H1 (cell line): ENCODE data around the gene RNU6-1. TPM values are rescaled to one million over a fixed set of nuclear protein-coding genes. Genes with fewer than 3 reads are reported as not detected.

Experiments
- CTCF ChIA-PET: fragments of 300-600 bp; sonication (Branson Sonifier 250); formaldehyde crosslinking; loops from one replicate; lab custom pipeline; 2021; ENCODE audit not compliant: partially characterized antibody; lab: Charles Lee
- POLR2A ChIA-PET: fragments of 300-600 bp; sonication (Branson Sonifier 250); formaldehyde crosslinking; loops from one replicate; lab custom pipeline; 2021; ENCODE audit warnings: inconsistent platforms; ENCODE audit not compliant: partially characterized antibody; lab: Charles Lee
- DNase-seq, 2 experiments: peaks; one replicate each; pipeline versions ENCODE4 v3.0.0 to v3.0.0-alpha.2; 2010 to 2022; ENCODE audit warnings: low spot score in 2 of 2, low read depth in 1 of 2, mixed read lengths in 1 of 2
- FAIRE-seq: peaks from 2 replicates; lab custom pipeline; 2011; peaks lifted over from hg19 to GRCh38; lab: Jason Lieb, UNC
- H2AFZ ChIP-seq: 2 replicates; pipeline ENCODE4 v1.8.1; 2012; ENCODE audit warnings: low read length, inconsistent platforms
- H2AK5ac ChIP-seq: 2 replicates; pipeline ENCODE4 v1.6.1; 2013; ENCODE audit warnings: low read depth, low read length
- H2BK120ac ChIP-seq: replicated peaks from 2 replicates; pipeline ENCODE3; 2013; ENCODE audit warnings: low read depth, low read length, inconsistent platforms
- H2BK12ac ChIP-seq: 2 replicates; pipeline ENCODE4 v1.6.1; 2013; ENCODE audit warnings: low read depth, low read length
- H2BK15ac ChIP-seq: 2 replicates; pipeline ENCODE4 v1.6.1; 2013; ENCODE audit warnings: low read length
- H2BK20ac ChIP-seq: 2 replicates; pipeline ENCODE4 v1.6.1; 2013; ENCODE audit warnings: low read length
- H2BK5ac ChIP-seq: 2 replicates; pipeline ENCODE4 v1.6.1; 2013; ENCODE audit warnings: low read depth, low read length
- H3K14ac ChIP-seq: 2 replicates; pipeline ENCODE4 v1.6.1; 2013; ENCODE audit warnings: inconsistent platforms; ENCODE audit not compliant: insufficient read length
- H3K18ac ChIP-seq: 2 replicates; pipeline ENCODE4 v1.6.1; 2013; ENCODE audit warnings: low read length; ENCODE audit errors: extremely low read depth
- H3K23ac ChIP-seq: 2 replicates; pipeline ENCODE4 v1.6.1; 2013; ENCODE audit warnings: inconsistent platforms; ENCODE audit not compliant: insufficient read length
- H3K23me2 ChIP-seq: 2 replicates; pipeline ENCODE4 v1.6.1; 2013; ENCODE audit warnings: low read depth, low read length
- H3K27ac ChIP-seq: 2 replicates; pipeline ENCODE4 v1.6.1; 2011; ENCODE audit warnings: low read depth, low read length, inconsistent platforms
- H3K27me3 ChIP-seq, 4 experiments: replicated peaks in 1 of 4; 1 replicate in 1 of 4; 2 replicates in 3 of 4; pipeline versions ENCODE4 v1.6.1 to v1.8.1; 2011 to 2013; ENCODE audit warnings: low read length in 3 of 4, mild to moderate bottlenecking in 3 of 4, inconsistent platforms in 2 of 4, mixed read lengths in 2 of 4, moderate library complexity in 1 of 4; ENCODE audit not compliant: control insufficient read depth in 3 of 4, insufficient read depth in 3 of 4; ENCODE audit errors: extremely low read depth in 1 of 4
- H3K36me3 ChIP-seq, 4 experiments: 2 replicates each; pipeline versions ENCODE4 v1.6.1 to v1.8.1; 2011 to 2013; ENCODE audit warnings: mild to moderate bottlenecking in 4 of 4, low read length in 3 of 4, moderate library complexity in 2 of 4, control low read depth in 1 of 4, inconsistent platforms in 1 of 4; ENCODE audit not compliant: insufficient read depth in 4 of 4, control insufficient read depth in 2 of 4
- H3K4ac ChIP-seq: replicated peaks from 2 replicates; pipeline ENCODE3; 2013; ENCODE audit warnings: low read length, low read depth, mixed read lengths, inconsistent platforms; ENCODE audit not compliant: insufficient read length
- H3K4me1 ChIP-seq, 4 experiments: replicated peaks in 1 of 4; 1 replicate in 1 of 4; 2 replicates in 3 of 4; pipeline versions ENCODE4 v1.6.1 to v1.8.1; 2011 to 2013; ENCODE audit warnings: low read length in 3 of 4, inconsistent platforms in 2 of 4, mixed read lengths in 1 of 4; ENCODE audit not compliant: insufficient read depth in 4 of 4, control insufficient read depth in 3 of 4
- H3K4me2 ChIP-seq, 2 experiments: 2 replicates each; pipeline versions ENCODE4 v1.6.1 to v1.8.1; 2011 to 2013; ENCODE audit warnings: low read depth in 2 of 2, low read length in 2 of 2, control low read depth in 1 of 2, inconsistent platforms in 1 of 2, mild to moderate bottlenecking in 1 of 2; ENCODE audit not compliant: insufficient read depth in 1 of 2
- H3K4me3 ChIP-seq, 4 experiments: fragments of 200-600, 300-600 bp in 1 of 4; sonication (generic), shearing (Covaris generic), sonication (Bioruptor Twin) in 1 of 4; 2 replicates each; pipeline versions ENCODE4 v1.5.1 to v1.8.1; 2011 to 2016; ENCODE audit warnings: low read length in 4 of 4, low read depth in 3 of 4, control low read depth in 2 of 4, inconsistent platforms in 2 of 4, mild to moderate bottlenecking in 2 of 4, mixed read lengths in 1 of 4, moderate library complexity in 1 of 4; ENCODE audit not compliant: insufficient read depth in 2 of 4; ENCODE audit errors: extremely low read depth in 1 of 4
- H3K56ac ChIP-seq: replicated peaks from 2 replicates; pipeline ENCODE3; 2013; ENCODE audit warnings: low read depth, mild to moderate bottlenecking, mixed read lengths, low read length, inconsistent platforms; ENCODE audit not compliant: insufficient read length
- H3K79me1 ChIP-seq: 2 replicates; pipeline ENCODE4 v1.6.1; 2013; ENCODE audit warnings: low read depth, low read length, control low read depth
- H3K79me2 ChIP-seq, 2 experiments: 2 replicates each; pipeline versions ENCODE4 v1.6.1 to v1.8.1; 2012 to 2013; ENCODE audit warnings: low read length in 2 of 2, mild to moderate bottlenecking in 2 of 2, inconsistent platforms in 1 of 2; ENCODE audit not compliant: insufficient read depth in 2 of 2, control insufficient read depth in 1 of 2
- H3K9ac ChIP-seq, 4 experiments: replicated peaks in 1 of 4; 1 replicate in 1 of 4; 2 replicates in 3 of 4; pipeline versions ENCODE4 v1.6.1 to v1.8.1; 2011 to 2013; ENCODE audit warnings: low read depth in 3 of 4, low read length in 3 of 4, control low read depth in 2 of 4, mild to moderate bottlenecking in 2 of 4, moderate library complexity in 2 of 4, inconsistent platforms in 1 of 4; ENCODE audit errors: extremely low read depth in 1 of 4
- H3K9me3 ChIP-seq, 2 experiments: 2 replicates each; pipeline versions ENCODE4 v1.6.1 to v1.8.1; 2012 to 2013; ENCODE audit warnings: mild to moderate bottlenecking in 2 of 2, moderate library complexity in 2 of 2, control low read depth in 1 of 2, inconsistent platforms in 1 of 2, low read depth in 1 of 2, low read length in 1 of 2, mixed read lengths in 1 of 2; ENCODE audit not compliant: insufficient read depth in 2 of 2
- H4K20me1 ChIP-seq, 2 experiments: replicated peaks in 1 of 2; 2 replicates each; pipeline versions ENCODE3 to v1.8.1; 2011 to 2013; ENCODE audit warnings: inconsistent platforms in 2 of 2, low read length in 2 of 2, mild to moderate bottlenecking in 1 of 2; ENCODE audit not compliant: insufficient read depth in 2 of 2, control insufficient read depth in 1 of 2
- H4K5ac ChIP-seq: 2 replicates; pipeline ENCODE4 v1.6.1; 2013; ENCODE audit warnings: low read length, low read depth, mixed read lengths, inconsistent platforms; ENCODE audit not compliant: insufficient read length
- H4K8ac ChIP-seq: 2 replicates; pipeline ENCODE4 v1.8.0; 2013; ENCODE audit warnings: mild to moderate bottlenecking, moderate library complexity, low read length, inconsistent platforms; ENCODE audit not compliant: insufficient read depth; ENCODE audit errors: extremely low read depth
- H4K91ac ChIP-seq: replicated peaks from 2 replicates; pipeline ENCODE3; 2013; ENCODE audit warnings: low read length, mixed read lengths, inconsistent platforms; ENCODE audit not compliant: insufficient read length
- BRCA1 ChIP-seq: IDR thresholded peaks from 2 replicates; pipeline ENCODE4 v1.6.1; 2012; ENCODE audit warnings: low read depth, low read length, improper control_type of control experiment
- CBX5 ChIP-seq: fragments of 300-800, 300-1000 bp; sonication (generic); IDR thresholded peaks from 2 replicates; pipeline ENCODE4 v1.7.1; 2016; ENCODE audit warnings: antibody characterized with exemption, low read length, low read depth
- CHD1 ChIP-seq: IDR thresholded peaks from 2 replicates; pipeline ENCODE4 v1.6.1; 2012; ENCODE audit warnings: low read depth, low read length, improper control_type of control experiment
- CTBP2 ChIP-seq: IDR thresholded peaks from 2 replicates; pipeline ENCODE4 v1.7.0; 2011; ENCODE audit warnings: borderline replicate concordance, mild to moderate bottlenecking, moderate library complexity, mixed read lengths, low read length; ENCODE audit not compliant: insufficient read depth, insufficient read length
- FOSL1 ChIP-seq: IDR thresholded peaks from 2 replicates; pipeline ENCODE4 v1.6.1; 2011; ENCODE audit warnings: mild to moderate bottlenecking, low read depth, low read length, moderate library complexity; ENCODE audit not compliant: insufficient read depth
- GABPA ChIP-seq: IDR thresholded peaks from 2 replicates; pipeline ENCODE4 v1.6.1; 2011; ENCODE audit warnings: mild to moderate bottlenecking, low read length, moderate library complexity, borderline replicate concordance; ENCODE audit not compliant: insufficient read depth
- KDM1A ChIP-seq: fragments of 200-600, 300-600 bp; sonication (generic); IDR thresholded peaks from 2 replicates; pipeline ENCODE4 v1.7.1; 2016; ENCODE audit warnings: mild to moderate bottlenecking, low read length, borderline replicate concordance
- MAFK ChIP-seq: IDR thresholded peaks from 2 replicates; pipeline ENCODE4 v1.6.1; 2012; ENCODE audit warnings: low read depth, mild to moderate bottlenecking, improper control_type of control experiment, low read length
- POLR2A ChIP-seq, 2 experiments: IDR thresholded peaks; 1 replicate in 1 of 2; 2 replicates in 1 of 2; pipeline ENCODE4 v1.6.1; 2011; ENCODE audit warnings: low read depth in 2 of 2, low read length in 2 of 2, mild to moderate bottlenecking in 2 of 2; ENCODE audit errors: control extremely low read depth in 1 of 2
- RXRA ChIP-seq: IDR thresholded peaks from 2 replicates; pipeline ENCODE4 v1.6.1; 2011; ENCODE audit warnings: low read depth, mild to moderate bottlenecking, low read length, moderate library complexity; ENCODE audit not compliant: insufficient read depth
- SIN3A ChIP-seq, 2 experiments: IDR thresholded peaks in 1 of 2; conservative IDR thresholded peaks in 1 of 2; 2 replicates each; pipeline ENCODE4 v1.6.1; 2011 to 2012; ENCODE audit warnings: low read length in 2 of 2, improper control_type of control experiment in 1 of 2, low read depth in 1 of 2, mild to moderate bottlenecking in 1 of 2
- SIRT6 ChIP-seq: IDR thresholded peaks from one replicate; pipeline ENCODE4 v1.7.1; 2012; ENCODE audit warnings: low read length, inconsistent platforms
- TEAD4 ChIP-seq: IDR thresholded peaks from 2 replicates; pipeline ENCODE4 v1.6.1; 2012; ENCODE audit warnings: low read depth, low read length, inconsistent platforms, mixed read lengths
- WGBS, 2 experiments: shearing (Covaris generic) in 1 of 2; methylation state at CpG; one replicate each; pipeline versions ENCODE4 v1.1.6 to v1.1.7; 2013 to 2015; ENCODE audit warnings: low lambda C conversion rate in 2 of 2, mixed read lengths in 2 of 2, inconsistent platforms in 1 of 2, low coverage in 1 of 2, missing lambda C conversion rate in 1 of 2; ENCODE audit not compliant: insufficient replicate concordance in 2 of 2, insufficient coverage in 1 of 2, insufficient read length in 1 of 2; ENCODE audit errors: extremely low coverage in 1 of 2, missing lambda C conversion rate in 1 of 2; 5-methylcytosine and 5-hydroxymethylcytosine counted together
- polyA plus RNA-seq, 7 experiments: library from polyadenylated mRNA; depleted of rRNA in 3 of 7; stranded (reverse) in 5 of 7; unstranded in 2 of 7; fragments of >200 nt in 5 of 7; fragments of 200-250 nt in 2 of 7; gene quantifications; 1 replicate in 5 of 7; 2 replicates in 1 of 7; 4 replicates in 1 of 7; pipeline versions ENCODE4 v1.2.1 to v1.2.3, GENCODE V29; 2011 to 2013; ENCODE audit warnings: missing spikeins in 2 of 7, mixed read lengths in 2 of 7
- total RNA-seq: library from RNA; stranded (reverse); fragmentation: NEBNext Ultra II Directional; extraction: Animal tissue kit (Norgen Biotek cat#: 25700); gene quantifications from 2 replicates; pipeline ENCODE4 v1.2.1, GENCODE V29; 2021

Gene RNU6-1
- total and polyA plus RNA-seq, 2 of the 8 experiments (the other 6 are each of a cell fraction or from before 2014, with no cell fraction given) = not detected

GRCh38 chr15:67883234-67883773, 43.5 kb upstream of the RNU6-1 start:
- Histone ChIP-seq H3K9me3 (no peaks in the 10 kb centered on the region), H2AK5ac (no peak overlapping the region), H3K27me3 (peaks cover 0 to 8% (median 2%) of the 10 kb centered on the region in 4 experiments; a peak in 2 of 7 replicates), H2BK5ac (no peak overlapping the region), H2BK20ac (no peak overlapping the region), H2BK12ac (no peak overlapping the region), H4K8ac (no peak overlapping the region), H3K18ac (0 out of 2 replicates have a peak overlapping the region, but pooled peaks have one; percentile 25), H3K27ac (no peak overlapping the region), H2BK15ac (no peak overlapping the region), H3K79me1 (no peaks in the 10 kb centered on the region), H3K4me2 (peak overlapping the region in 1 of 2 experiments; percentile 14; a peak in 2 of 4 replicates), H3K4ac (no peak overlapping the region), H3K9ac (no peak overlapping the region), H4K91ac (no peak overlapping the region), H4K5ac (no peak overlapping the region), H3K79me2 (no peaks in the 10 kb centered on the region), H3K23ac (no peak overlapping the region), H2AFZ (0 out of 2 replicates have a peak overlapping the region, but pooled peaks have one; percentile 14), H3K36me3 (no peaks in the 10 kb centered on the region), H3K14ac (no peak overlapping the region), H3K23me2 (no peaks in the 10 kb centered on the region; the same call in 1 of the 2 replicates), H4K20me1 (no peaks in the 10 kb centered on the region), H2BK120ac (no peak overlapping the region), H3K4me3 (no peak overlapping the region), H3K4me1 (peaks cover 3 to 8% (median 6%) of the 10 kb centered on the region in 4 experiments; a peak in 6 of 7 replicates), H3K56ac (no peak overlapping the region)
- CTCF ChIA-PET = interaction anchor here (1.0 to 1.6 kb wide), 6 partner anchors 20 to 421 kb away, joined by 3 to 8 read pairs (median 4); no protein-coding TSS in a partner anchor
- DNase-seq = no peak
- POLR2A ChIA-PET = interaction anchor here (0.8 to 2.3 kb wide), 6 partner anchors 9 to 174 kb away, joined by 3 to 10 read pairs (median 5); no protein-coding TSS in a partner anchor
- FAIRE-seq = no peak
- 77% methylated on average over 10 of the region's 10 CpGs; no CpG with 5 or more reads in 1 of the 2 experiments for WGBS, 2 experiments
- no peak for TF ChIP-seq CBX5
- no peak for TF ChIP-seq CHD1
- TF ChIP-seq MAFK = no peak
- no peak for TF ChIP-seq CTBP2
- no peak for TF ChIP-seq SIN3A (conservative IDR thresholded peaks at IDR 0.05 in 1 of 2, IDR thresholded peaks at IDR 0.05 in 1 of 2; ENCODE audit: low read depth in 1 of 2, low read length in 2 of 2)
- no peak for TF ChIP-seq BRCA1
- no peak for TF ChIP-seq KDM1A
- TF ChIP-seq SIRT6 = no peak
- TF ChIP-seq POLR2A (IDR thresholded peaks at IDR 0.05; ENCODE audit: control extremely low read depth in 1 of 2, low read depth in 2 of 2, low read length in 2 of 2) = no peak
- TF ChIP-seq TEAD4 = no peak
- no peak for TF ChIP-seq FOSL1
- TF ChIP-seq RXRA = no peak
- TF ChIP-seq GABPA = no peak
